ENCODE results near the gene MRLN. TPM values are rescaled to one million over a fixed set of nuclear protein-coding genes. Genes with fewer than 3 reads are reported as not detected.

MRLN gene
- total RNA-seq, 4 donors from 2014 or later: not detected

DNA sequence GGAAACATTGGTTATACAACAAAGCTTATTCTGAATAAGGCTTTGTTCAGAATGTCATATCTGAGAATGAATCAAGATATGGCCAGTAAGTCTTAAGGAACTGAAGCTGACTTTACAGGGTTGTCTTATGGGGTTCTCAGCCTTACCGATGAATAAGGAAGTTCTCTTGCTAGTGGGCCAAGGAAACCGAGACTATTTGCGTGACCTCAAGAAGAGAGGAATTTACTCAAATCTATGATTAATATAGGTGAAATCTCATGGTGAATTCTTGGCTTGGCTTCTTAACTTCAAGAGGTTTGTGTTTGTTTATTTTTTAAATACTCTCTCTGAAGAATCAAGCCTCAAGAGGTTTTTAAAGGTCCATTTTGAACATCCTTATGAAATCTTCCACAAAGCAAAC is 4.7 kb upstream of the MRLN start:
- Histone ChIP-seq H3K27me3 (no peaks in the 10 kb centered on the region), H3K27ac (no peak overlapping the region), H3K9me3 (peaks cover 0 to 9% (median 0%) of the 10 kb centered on the region in 3 donors), H3K4me3 (no peak overlapping the region), H3K4me1 (no peaks in the 10 kb centered on the region), H3K36me3 (no peaks in the 10 kb centered on the region)
- ATAC-seq: no peak
- TF ChIP-seq POLR2AphosphoS5 (IDR thresholded peaks at IDR 0.05) (no peak), EP300 (IDR thresholded peaks at IDR 0.05) (no peak), POLR2A (IDR thresholded peaks at IDR 0.05) (no peak)
- TF ChIP-seq, protein P1, sequence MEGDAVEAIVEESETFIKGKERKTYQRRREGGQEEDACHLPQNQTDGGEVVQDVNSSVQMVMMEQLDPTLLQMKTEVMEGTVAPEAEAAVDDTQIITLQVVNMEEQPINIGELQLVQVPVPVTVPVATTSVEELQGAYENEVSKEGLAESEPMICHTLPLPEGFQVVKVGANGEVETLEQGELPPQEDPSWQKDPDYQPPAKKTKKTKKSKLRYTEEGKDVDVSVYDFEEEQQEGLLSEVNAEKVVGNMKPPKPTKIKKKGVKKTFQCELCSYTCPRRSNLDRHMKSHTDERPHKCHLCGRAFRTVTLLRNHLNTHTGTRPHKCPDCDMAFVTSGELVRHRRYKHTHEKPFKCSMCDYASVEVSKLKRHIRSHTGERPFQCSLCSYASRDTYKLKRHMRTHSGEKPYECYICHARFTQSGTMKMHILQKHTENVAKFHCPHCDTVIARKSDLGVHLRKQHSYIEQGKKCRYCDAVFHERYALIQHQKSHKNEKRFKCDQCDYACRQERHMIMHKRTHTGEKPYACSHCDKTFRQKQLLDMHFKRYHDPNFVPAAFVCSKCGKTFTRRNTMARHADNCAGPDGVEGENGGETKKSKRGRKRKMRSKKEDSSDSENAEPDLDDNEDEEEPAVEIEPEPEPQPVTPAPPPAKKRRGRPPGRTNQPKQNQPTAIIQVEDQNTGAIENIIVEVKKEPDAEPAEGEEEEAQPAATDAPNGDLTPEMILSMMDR (IDR thresholded peaks at IDR 0.05): no peak
- 49 to 82% methylated on average over 2 to 3 of the region's 3 CpGs for WGBS, 2 donors (ENCODE audit: low coverage in 1 of 2)

DNA sequence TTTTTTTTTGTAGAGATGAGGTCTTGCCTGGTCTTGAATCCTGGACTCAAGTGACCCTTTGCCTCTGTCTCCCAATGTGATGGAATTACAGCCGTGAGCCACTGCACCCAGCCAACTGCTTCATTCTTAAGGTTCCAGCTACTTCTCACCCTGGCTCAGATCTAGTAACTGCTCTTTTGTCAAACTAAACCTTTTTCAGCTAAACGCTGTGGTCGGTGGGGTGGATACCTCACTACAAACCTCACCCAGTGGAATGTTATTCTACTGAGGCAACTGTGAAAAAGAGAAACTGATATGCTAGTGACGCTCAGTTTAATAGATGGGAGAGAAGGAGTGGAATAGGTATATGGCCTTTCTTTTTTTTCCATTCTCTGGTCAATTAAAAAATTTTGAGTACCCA is 1.7 kb upstream of the MRLN start:
- peaks cover 0 to 5% (median 0%) of the 10 kb centered on the region in 3 donors for H3K9me3 ChIP-seq
- no peak for ATAC-seq
- H3K27ac ChIP-seq: no peak overlapping the region
- H3K27me3 ChIP-seq: no peaks in the 10 kb centered on the region
- TF ChIP-seq POLR2AphosphoS5 (IDR thresholded peaks at IDR 0.05) (no peak), EP300 (IDR thresholded peaks at IDR 0.05) (no peak)
- H3K4me3 ChIP-seq: no peak overlapping the region
- no peaks in the 10 kb centered on the region for H3K36me3 ChIP-seq
- H3K4me1 ChIP-seq: no peaks in the 10 kb centered on the region
- 89 to 90% methylated on average over 4 of the region's 4 CpGs for WGBS, 2 donors (ENCODE audit: low coverage in 1 of 2)

DNA sequence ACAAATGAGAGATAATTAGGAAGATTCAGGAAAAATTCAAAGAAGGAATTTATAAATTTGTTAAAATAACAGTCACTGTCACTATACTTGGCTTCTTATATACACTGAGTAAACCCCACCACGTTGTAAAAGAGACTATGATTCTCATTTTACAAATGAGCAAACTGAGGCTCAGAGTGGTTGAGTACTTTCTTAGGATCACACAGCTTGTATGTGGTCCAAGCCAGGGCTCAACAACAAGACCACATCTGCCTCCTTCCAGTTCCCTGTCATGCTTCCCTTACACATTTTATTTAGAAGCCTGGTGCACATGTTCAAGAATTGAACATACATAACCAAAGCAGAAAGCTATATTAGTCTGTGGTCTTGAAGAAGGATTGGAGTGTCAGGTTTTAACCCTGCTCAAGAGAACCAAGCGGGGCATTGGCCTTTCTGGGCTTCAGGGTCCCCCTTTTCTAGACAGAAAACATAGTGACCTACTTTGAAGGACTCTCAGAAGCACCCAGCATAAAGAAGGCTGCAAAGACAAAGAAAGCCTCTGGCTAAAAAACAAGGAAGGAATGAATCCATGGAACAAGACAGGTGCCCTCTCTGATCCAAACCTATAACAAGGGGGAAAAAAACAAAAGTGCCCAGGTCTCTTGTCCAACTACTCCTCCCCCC is 846 bp downstream of the MRLN start:
- Histone ChIP-seq H3K4me1 (no peaks in the 10 kb centered on the region), H3K27ac (no peak overlapping the region), H3K36me3 (no peaks in the 10 kb centered on the region), H3K9me3 (no peaks in the 10 kb centered on the region), H3K4me3 (no peak overlapping the region), H3K27me3 (no peaks in the 10 kb centered on the region)
- 47 to 62% methylated on average over 2 of the region's 2 CpGs for WGBS, 2 donors (ENCODE audit: low coverage in 1 of 2)
- ATAC-seq: no peak
- no peak for TF ChIP-seq POLR2A (IDR thresholded peaks at IDR 0.05)
- no peak for TF ChIP-seq EP300 (IDR thresholded peaks at IDR 0.05)
- TF ChIP-seq POLR2AphosphoS5 (IDR thresholded peaks at IDR 0.05): no peak
- TF ChIP-seq, protein P1 (IDR thresholded peaks at IDR 0.05): no peak

DNA sequence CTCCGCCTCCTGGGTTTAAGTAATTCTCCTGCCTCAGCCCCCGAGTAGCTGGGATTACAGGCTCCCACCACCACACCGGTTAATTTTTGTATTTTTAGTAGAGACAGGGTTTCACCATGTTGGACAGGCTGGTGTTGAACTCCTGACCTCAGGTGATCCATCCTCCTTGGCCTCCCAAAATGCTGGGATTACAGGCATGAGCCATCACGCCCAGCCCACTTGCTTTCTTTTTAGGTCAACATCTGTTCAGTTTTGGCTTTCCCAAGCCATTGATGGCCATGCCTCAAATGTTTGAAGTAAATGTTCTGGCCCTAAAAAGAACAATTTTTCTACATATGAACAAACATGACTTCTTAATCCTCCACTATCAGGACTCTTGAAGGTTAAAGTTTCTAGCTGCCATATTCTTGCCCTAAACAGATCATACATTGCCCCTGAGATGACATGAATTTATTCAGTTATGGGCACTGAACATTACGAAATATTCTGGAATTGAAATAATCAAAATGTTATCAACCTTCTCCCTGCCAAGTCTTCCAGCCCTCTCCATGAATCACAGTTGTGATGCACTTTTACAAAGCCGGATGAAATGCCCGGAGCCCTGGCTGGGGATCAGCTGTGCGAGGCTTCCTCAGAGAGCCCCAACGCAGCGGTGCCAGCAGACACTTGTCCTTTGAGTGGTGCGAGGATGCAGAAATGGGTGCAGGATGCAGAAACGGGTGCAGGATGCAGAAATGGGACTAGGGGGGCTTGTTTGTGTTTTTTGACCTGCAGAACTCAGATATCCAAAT is 2.9 kb downstream of the MRLN start:
- no peak overlapping the region for H3K4me3 ChIP-seq
- TF ChIP-seq POLR2AphosphoS5 (IDR thresholded peaks at IDR 0.05): no peak
- TF ChIP-seq, protein P1 (IDR thresholded peaks at IDR 0.05): no peak
- no peak for TF ChIP-seq POLR2A (IDR thresholded peaks at IDR 0.05)
- 66 to 76% methylated on average over 2 to 11 of the region's 12 CpGs for WGBS, 2 donors (ENCODE audit: low coverage in 1 of 2)
- H3K9me3 ChIP-seq: no peaks in the 10 kb centered on the region
- H3K27me3 ChIP-seq: no peaks in the 10 kb centered on the region
- no peaks in the 10 kb centered on the region for H3K36me3 ChIP-seq
- no peak for ATAC-seq
- H3K4me1 ChIP-seq: no peaks in the 10 kb centered on the region
- no peak overlapping the region for H3K27ac ChIP-seq

DNA sequence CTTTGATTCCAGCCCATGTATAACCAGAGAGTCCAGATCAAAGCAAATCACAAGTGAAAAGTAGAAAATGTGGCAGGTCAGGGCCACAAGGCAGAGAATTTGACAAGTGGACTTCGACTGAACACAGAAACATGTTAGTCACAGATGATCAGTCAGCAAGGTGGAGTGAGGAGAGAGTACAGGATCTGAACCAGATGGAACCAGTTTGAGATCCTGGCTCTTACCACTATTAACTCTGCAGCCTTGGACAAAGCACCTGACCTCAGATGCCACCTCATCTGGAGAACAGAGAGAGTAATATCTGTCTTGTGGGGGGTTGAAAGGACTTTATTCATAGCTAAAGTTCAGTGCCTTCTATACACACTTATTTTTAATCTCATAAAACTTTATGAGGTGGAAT is 4.4 kb downstream of the MRLN start:
- Histone ChIP-seq H3K9me3 (no peaks in the 10 kb centered on the region), H3K27me3 (no peaks in the 10 kb centered on the region), H3K4me1 (no peaks in the 10 kb centered on the region), H3K36me3 (no peaks in the 10 kb centered on the region), H3K4me3 (no peak overlapping the region), H3K27ac (no peak overlapping the region)
- 50 to 60% methylated on average over 1 of the region's 1 CpG for WGBS, 2 donors (ENCODE audit: low coverage in 1 of 2)
- TF ChIP-seq POLR2AphosphoS5 (IDR thresholded peaks at IDR 0.05) (no peak), POLR2A (IDR thresholded peaks at IDR 0.05) (no peak), EP300 (IDR thresholded peaks at IDR 0.05) (no peak)
- TF ChIP-seq, protein P1 (IDR thresholded peaks at IDR 0.05): no peak
- ATAC-seq: no peak

All from gastroesophageal sphincter (tissue), 4 donors.